SKM-1 (cell line): ENCODE measurements around the gene ZMPSTE24.

Experiments used
- DNase-seq: peaks from one replicate; lab custom pipeline; 2025; ENCODE audit not compliant: unreplicated experiment; lab: John Stamatoyannopoulos, UW

Gene ZMPSTE24

DNA sequence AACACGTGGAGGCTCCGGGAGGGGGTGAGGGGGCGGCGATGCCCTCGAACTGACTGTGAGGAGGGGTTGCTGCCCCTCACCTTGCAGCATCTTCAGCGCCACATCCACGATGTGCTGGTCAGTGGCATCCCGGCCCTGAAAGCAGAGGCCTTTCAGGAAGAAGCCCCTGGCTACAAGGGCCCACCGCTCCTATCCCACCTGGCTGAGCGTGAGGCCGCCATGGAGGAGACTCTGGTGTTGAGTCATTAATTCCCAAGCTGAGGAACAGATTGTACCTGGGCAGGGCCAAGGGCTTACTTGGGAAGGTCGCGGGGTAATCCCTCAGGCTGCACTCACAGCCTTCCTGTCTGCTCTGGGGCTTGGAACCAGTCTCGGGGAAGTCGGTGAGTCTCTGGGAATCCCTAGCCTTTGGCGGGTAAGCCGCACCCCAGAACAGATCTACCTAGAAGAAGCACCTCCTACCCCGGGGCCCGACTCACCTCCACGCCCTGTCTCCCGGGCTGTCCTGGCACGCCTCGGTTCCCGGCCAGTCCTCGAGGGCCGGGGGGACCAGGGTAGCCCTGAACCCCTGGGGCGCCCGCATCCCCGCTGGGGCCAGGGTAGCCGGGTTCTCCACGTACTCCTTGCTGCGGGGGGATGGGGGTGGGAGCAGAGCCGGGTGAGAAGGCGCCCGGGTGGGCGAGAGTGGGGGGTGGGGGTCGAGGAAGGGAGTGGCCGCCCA lies 45.2 kb downstream of the ZMPSTE24 start:
- DNase-seq: no peak

DNA sequence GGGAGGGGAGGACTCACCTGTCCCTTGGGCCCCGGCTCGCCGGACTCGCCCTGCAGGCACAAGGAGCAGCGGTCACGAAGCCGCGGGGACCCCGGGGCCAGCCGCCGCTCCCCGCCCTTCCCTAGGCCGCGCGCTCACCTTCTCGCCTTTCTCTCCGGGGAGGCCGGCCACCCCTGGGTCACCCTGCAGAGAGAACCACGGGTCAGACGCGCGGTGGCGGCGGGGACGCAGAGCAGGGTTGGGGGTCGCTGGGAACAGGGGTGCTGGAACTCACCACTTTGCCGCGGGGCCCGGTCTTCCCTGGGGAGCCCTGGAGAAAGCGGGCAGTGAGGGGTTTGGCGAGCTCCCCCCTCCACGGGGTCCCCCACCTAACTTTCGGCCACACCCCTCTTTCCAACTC lies 45.8 kb downstream of the ZMPSTE24 start:
- DNase-seq: no peak

DNA sequence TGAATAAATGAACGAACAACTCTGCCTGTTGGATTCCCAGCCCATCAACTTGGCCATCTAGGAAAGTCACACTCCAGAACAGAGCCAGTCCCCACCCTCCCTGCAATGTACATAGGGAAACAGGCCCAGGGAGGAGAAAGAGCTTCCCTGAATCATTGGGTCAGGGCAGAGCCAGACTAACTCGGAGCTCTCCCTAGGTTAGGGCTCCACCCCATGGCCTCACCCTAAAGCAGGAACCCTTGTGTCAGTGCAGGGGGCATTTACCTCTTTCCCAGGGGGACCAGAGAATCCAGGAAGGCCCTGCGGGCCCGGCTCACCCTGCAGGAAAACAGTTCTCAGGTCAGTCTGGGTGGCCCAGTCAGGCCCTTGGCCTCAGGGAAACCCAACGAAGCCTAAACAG lies 47.4 kb downstream of the ZMPSTE24 start:
- DNase-seq: no peak

DNA sequence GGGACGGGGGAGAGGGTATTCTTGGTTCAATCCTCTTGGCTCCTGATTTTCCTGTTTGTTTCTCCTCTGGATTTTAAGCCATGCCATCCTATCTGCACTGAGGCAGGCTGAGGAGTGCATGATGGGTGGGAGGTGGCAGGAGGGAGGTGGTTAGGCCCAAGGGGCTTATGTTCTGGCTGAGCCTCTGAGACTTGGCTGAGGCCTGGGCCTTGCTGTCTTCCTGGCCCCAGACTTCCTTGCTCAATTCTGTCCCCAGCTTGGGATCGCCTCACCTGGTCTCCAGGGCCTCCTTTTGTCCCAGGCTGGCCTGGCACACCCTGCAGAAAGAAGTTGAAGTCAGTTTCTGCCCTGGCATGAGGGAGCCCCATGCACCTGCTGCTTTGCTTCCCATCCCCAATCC lies 47.8 kb downstream of the ZMPSTE24 start:
- no peak for DNase-seq

DNA sequence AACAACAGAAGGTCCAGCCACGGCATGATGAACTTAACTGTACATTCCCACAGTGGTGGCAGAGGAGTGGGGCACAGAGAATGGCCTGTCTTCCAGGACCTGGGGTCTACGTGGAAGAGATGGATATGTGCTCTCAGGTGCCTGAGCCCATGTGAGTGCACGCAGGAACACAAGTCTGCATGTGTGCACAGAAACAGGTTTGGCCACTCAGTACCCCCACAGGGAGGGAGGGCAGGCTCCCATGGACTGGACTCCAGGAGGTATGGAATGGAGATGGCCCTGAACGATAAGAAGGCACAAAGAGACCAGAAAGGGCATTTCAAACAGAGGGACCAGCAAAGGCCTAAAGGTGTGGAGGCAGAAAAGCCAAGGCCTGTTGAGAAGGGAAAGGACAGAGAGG lies 48.3 kb downstream of the ZMPSTE24 start:
- DNase-seq: no peak

DNA sequence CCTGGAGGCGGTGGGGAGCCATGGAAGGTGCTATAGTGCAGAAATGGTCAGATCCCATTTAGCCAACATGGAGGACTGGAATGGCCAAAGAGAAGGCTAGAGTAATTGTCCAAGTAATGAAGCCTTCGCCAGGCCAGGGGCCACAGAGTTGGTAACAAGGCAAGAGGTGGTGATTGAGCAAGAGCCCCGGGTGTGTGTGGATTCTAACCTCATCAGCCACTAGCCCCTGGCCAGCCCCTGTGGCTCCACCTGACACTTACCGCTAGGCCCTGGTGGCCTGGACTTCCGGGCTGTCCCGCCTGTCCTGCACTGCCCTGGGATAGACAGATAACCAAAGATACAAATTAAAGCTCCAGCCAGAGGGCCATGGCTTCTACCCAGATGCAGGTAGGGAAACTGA lies 49.1 kb downstream of the ZMPSTE24 start:
- DNase-seq: no peak

DNA sequence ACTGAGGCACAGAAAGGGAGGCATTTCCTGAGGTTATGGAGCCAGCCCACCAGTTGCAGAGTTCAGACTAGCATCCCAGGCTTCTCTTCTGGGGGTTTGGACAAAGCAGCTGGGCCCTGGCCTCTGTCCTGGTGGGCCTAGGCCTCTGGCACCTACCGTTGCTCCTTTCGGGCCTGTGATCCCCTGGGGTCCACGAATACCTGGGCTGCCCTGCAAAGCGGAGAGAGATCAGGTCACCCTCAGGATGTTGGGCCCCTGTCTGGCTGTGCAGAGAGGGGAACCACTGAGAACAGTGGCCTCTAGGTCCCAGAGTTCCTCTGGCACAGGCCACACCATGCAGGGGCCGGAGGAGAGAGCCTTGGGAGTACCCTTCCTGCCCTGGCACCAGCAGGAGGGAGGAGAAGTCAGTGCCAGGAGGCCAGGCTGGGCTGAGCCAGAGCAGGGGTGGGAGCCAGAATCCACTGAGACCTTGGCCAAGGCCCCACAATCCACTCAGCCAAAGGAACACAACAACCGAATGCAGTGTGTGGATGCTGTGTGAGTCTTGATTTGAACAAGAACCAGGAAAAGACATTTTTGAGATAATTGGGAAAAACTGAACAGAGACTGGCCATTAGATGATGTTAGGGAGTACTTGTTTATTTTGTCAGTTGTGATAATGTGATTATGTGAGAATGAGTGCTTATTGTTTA lies 50.1 kb downstream of the ZMPSTE24 start:
- DNase-seq: no peak

DNA sequence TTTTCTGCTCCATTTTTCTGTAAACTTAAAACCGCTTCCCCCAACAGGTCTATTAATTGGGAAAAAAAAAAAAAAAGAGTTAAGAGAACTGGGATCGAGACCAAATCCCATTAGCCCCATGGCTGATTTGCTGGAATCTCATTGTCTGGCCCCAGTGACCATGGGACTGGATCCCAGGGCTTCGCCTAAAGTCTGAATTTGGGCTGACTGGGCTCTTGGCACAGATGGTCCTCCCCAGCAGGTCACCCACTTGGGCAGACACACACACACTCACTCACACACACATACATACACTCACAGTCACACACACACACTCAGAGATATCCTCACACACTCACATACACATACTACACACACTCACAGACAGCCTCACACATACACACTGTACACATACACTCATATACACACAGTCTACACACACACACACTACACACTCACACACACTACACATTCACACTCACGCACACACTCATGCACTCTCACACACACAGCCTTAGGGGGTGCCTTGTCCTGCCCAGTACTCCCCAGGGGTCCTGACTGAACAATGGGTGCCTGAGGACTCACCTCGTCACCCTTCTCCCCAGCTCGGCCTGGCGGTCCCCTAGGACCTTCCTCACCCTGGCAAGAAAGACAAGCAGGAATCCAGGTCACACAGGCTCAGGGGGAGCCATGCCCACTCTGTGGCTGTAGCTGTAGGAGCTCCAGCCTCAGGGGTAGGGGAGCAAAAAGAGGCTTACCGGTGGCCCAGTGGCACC lies 51.5 kb downstream of the ZMPSTE24 start:
- DNase-seq: no peak

DNA sequence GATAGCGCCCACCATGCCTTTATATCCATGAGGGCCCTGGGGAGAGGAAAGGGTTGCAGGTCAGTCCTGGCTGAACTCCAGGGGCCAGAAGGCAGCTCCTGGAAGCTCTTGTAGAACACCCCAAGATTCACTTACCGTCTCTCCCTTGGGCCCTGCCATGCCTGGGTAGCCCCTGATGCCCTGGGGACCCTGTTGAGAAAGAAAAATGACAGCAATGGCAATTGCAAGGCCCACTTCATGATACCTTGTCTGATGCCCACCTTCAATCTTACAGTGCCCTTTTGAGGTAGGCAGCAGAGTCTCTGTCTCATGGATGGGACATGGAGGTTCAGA lies 52.1 kb downstream of the ZMPSTE24 start:
- no peak for DNase-seq

DNA sequence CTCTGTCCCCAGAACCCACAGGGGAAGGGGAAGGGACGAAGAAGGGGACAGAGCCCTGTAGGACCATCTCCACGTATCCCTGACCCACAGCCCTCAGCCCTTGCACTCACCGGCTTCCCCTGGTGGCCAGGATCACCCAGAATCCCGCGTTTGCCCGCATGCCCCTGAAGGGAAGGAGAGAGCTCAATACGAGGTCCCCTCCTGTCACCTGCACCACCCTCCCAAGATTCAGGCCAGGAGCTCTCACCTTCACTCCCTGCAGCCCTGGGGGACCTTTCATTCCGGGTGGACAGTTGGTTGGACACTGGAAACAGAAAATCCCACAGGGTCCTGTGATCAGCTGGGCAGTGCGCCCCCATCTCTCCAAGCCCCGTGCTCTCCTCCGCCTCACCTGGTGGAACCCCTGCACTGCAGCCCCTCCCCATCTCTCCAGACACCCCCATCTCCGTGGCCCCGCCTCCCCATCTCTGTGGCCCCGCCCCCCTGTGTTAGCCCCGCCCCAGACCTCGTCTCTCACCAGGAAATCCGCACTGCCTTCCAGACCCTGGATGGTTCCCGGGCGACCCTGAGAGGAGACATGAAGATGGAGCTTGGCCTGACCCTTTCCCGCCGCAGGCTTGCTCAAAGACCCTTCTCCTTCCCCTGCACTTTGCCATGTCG lies 53.1 kb downstream of the ZMPSTE24 start:
- no peak for DNase-seq

DNA sequence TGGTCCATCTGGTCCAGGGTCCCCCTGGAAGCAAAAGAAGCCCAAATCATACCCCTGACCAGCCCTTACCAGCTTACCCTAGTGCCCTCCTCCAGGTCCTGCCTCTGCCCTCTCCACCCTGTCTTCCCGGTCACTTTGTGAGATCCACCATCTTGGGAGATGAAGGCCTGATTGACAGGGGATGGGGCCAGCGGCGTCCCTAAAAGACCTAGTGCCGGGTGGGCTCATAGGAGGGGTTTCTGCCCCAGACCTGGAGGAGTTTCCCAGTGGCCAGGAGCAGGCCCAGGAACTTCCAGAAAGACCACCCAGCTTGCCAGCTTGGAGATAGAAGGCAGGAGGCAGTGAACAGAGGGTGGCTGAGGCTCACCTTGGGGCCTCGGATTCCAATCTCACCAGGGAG lies 53.7 kb downstream of the ZMPSTE24 start:
- no peak for DNase-seq

DNA sequence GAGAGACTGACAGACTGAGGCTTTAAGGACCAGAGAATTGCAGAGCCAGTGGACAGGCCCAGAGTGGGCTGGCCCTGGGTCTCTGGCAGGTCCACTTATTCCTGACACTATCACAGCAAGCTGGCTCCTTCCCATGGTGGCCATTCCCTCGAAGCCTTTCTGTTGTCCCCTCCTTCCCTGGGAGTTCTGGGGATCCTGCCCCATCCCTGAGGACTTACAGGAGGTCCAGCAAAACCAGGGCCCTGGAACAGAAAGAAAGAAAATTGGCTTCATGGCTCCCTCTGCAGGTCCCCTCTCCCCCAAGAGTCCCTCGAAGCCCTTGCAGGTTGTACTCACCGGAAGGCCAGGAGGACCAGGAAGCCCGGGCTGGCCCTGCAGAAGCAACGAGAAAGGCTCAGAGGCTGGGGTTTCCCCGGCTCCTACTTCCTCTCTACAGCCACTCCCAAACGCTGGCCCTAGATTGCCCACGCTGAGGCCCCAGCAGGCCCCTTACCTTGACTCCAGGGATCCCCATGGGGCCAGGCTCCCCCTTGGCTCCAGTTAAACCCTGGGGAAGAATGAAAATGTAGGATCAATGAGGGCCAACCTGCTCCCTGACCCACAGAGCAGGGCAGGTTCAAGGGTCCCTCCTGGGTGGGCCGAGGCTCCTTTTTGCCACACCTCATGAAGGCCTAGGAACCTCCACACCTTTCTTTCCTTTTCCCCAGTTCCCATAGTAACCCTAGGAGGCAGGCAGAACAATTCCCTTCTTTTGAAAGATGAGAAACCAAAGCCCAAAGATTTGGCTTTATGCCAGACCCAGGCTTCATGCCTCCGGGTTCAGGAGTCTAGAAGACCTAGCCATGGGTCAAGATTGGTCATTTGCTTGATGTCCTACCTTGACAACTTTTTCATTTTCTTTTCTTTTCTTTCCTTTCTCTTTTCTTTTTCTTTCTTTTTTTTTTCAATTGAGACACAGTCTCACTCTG lies 54.5 kb downstream of the ZMPSTE24 start:
- DNase-seq: peak; percentile 56

DNA sequence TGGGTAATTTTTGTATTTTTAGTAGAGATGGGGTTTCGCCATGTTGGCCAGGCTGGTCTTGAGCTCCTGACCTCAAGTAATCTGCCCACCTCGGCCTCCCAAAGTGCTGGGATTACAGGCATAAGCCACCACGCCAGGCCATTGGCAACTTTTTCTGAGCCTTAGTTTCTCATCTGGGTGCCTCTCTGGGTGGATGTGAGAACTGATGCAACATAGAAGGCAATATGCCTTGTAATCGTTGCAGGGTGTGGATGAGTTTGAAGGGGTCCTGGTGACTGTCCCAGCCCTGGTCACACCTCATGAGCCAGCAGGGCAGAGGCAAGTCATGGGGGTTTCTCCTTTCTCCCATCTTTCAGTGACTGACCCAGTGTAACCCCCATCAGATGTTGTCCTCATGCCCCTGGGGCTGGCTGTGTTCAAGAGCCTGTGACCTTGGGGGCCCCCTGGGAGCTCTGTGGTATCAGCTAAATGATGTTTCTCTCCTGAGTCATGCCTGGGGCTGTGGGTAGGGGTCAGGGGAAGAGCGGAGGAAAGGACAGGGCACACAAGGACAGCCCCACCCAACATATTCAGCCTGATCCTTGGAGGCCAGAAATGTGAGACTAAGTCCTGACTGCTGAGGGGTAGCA lies 55.4 kb downstream of the ZMPSTE24 start:
- no peak for DNase-seq

DNA sequence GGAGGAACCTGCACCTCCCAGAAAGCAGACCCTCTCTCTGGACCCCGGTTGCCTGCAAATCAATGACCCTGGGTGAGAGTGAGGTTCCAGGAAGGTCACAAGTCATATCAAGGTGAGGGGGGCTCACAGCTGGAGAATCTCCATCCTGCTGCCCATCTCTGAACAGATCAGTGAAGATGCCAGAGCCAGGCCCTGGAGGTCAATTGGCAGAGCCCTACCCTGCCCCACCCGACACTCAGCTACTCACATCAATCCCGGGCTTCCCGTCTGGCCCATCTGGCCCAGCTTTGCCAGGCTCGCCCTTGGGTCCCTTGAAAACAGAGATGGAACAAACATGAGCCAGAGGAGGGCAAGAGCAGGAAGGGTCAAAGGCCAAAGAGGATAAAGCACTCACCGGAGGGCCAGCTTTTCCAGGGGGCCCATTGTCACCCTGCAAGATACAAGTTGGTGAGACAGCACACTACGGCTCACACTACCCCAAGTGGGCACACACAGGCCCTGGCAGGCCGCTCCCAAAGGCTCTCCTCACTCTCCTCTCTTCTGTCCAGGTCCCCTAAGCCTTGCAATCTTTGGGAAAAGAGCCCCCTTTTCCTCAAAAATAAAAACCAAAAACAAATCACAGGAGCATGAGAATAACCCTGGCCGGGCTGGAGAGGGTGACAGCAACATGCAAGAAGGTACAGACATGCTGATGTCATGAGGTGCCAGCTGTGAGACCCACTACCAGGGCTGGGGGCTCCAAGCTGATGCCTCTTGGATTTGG lies 56.1 kb downstream of the ZMPSTE24 start:
- DNase-seq: no peak

DNA sequence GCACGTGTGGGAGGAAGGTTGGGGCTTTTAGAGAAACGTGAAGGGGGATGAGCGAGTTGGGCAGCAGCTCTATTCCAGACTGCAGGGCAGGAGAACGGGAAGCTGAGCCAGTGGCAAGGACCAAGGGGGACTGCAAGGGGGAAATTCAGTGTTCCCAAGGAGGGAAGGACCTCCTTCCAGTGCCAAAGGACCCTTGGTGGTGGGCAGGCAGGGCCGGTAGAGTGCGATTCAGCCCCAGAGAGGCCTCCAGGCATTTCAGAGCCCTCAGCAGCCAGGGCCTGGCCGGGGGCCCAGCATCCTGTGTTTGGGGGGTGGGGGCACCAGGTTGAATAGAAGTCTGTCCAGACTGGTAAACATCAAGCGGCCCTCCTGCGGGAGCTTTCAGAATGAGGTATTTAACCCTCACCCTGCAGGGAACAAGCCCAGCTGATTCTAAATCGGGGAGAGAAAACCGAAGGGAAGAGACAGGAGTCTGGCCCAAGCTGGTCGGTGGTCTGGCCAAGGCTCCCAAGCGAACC lies 56.7 kb downstream of the ZMPSTE24 start:
- no peak for DNase-seq

DNA sequence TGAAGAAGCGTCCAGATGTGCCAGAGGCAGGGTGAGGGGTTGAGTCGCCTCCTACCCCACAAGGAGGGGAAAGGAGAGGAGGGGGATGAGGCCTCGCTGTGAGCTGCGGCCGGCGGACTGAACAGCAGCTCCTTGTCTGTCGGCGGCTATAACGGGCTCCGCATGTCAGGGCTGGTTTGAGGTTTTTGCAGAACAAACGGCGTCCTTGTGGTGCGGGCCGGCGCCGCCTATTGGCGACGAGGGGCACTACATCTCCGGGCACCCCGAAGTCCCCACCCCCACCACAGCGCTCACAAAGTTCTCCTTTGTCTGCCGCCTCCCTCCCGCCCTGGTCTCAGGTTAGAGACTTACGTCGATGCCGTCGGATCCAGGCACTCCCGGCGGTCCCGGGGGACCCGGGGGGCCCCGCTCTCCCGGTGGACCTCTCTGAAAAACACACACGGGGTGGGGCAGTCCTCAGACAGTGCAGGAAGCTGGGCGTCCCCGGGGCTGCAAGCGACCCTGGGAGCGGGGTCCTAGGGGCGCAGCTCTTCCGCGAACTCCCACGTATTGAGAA lies 57.3 kb downstream of the ZMPSTE24 start:
- peak; percentile 83 for DNase-seq

DNA sequence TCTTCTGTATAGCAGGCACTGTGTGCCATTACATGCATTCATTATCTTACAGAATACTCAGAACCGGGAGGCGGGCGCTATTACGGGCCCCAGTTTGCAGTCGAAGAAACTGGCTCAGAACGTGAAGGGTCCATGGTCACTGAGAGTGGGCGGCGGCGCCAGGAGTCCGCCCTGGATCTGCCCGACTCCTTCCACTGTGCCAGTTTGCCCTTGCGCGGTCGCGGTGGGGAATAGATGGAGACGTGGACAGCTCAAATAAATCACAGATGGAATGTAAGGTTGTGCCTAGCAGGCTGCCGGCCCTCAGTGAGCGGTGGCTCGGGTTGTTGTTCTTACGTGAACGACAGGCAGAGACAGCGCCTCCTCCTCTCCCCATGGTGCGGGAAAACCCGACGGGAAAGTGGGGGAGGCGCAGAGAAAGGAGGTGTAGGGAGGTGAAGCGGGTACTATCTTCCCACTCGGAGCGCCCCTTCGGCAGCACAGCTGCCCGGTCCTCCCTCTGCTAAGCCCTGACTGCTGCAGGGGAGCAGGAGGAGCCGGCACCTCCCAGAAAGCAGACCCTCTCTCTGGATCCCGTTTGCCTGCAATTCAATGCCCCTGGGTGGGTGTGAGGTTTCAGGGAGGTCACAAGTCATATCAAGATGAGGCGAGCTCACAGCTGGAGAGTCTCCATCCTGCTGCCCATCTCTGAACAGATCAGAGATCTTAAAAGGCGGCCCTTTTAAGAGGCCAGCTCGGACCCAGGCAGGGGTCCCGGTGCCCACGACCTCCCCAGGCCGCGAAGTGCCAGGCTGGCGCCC lies 58.0 kb downstream of the ZMPSTE24 start:
- DNase-seq: no peak
